Inflammatory macrophage (primary cell): ENCODE measurements around the gene SARM1.
"Not testable (repeated sequence)": the region's sequence is repeated elsewhere in the genome, so short reads cannot be mapped to it uniquely, and the experiment has no call there.

ENCODE experiments used
- DNase-seq, 2 donors: peaks; one replicate each; pipeline ENCODE4 v3.0.0-alpha.2; 2020 to 2022

The SARM1 gene

GRCh38 chr17:28427982-28428381, 56.5 kb downstream of the SARM1 start:
- not testable (repeated sequence) for DNase-seq

- DNase-seq = no peak
Observed at GRCh38 chr17:28433721-28434120, 62.2 kb downstream of the SARM1 start.

GRCh38 chr17:28434326-28434725, 62.8 kb downstream of the SARM1 start:
- not testable (repeated sequence) for DNase-seq

- no peak for DNase-seq
Observed at GRCh38 chr17:28443901-28444638, 72.6 kb downstream of the SARM1 start.

- no peak for DNase-seq
Observed at GRCh38 chr17:28446716-28447395, 75.4 kb downstream of the SARM1 start.

GRCh38 chr17:28447396-28447760, 75.9 kb downstream of the SARM1 start:
- no peak for DNase-seq

- DNase-seq = no peak
Observed at GRCh38 chr17:28449859-28450258, 78.4 kb downstream of the SARM1 start.
